Stimulated activated CD8-positive, alpha-beta memory T cell treated with anti-CD3 and anti-CD28 coated beads, Interleukin-12 subunit alpha, Interleukin-12 subunit beta, amount 100 ng/mL, for 4 hours (primary cell): ENCODE measurements around the gene CRELD2.

Source experiments
- DNase-seq: peaks from one replicate; pipeline ENCODE4 v3.0.0-alpha.2; 2020; ENCODE audit warnings: low read depth

The CRELD2 gene

GRCh38 chr22:49917974-49918910, at the start of gene CRELD2, which contains the start of gene ALG12:
Gene CRELD2, plus strand, starts transcription at chr22:49918634. Its CDS starts 136 bp downstream, at chr22:49918770.
Gene ALG12, minus strand, starts transcription at chr22:49918438. Its CDS starts 4,673 bp downstream, at chr22:49913765.
- peak; percentile 96 for DNase-seq

GRCh38 chr22:49869086-49869830, 49.2 kb upstream of the CRELD2 start:
- no peak for DNase-seq

- no peak for DNase-seq
Observed at GRCh38 chr22:49869845-49870712, 48.4 kb upstream of the CRELD2 start.

GRCh38 chr22:49871482-49871881, 47.0 kb upstream of the CRELD2 start:
- DNase-seq = no peak

- DNase-seq = no peak
Observed at GRCh38 chr22:49872347-49872746, 46.1 kb upstream of the CRELD2 start.

- DNase-seq = no peak
Observed at GRCh38 chr22:49873228-49873940, 45.0 kb upstream of the CRELD2 start.

GRCh38 chr22:49877642-49878041, 40.8 kb upstream of the CRELD2 start:
- no peak for DNase-seq

GRCh38 chr22:49878206-49878605, 40.2 kb upstream of the CRELD2 start:
- no peak for DNase-seq

- no peak for DNase-seq
Observed at GRCh38 chr22:49879871-49880270, 38.6 kb upstream of the CRELD2 start.

- DNase-seq = no peak
Observed at GRCh38 chr22:49880281-49880680, 38.2 kb upstream of the CRELD2 start.

GRCh38 chr22:49881856-49882255, 36.6 kb upstream of the CRELD2 start:
- no peak for DNase-seq

GRCh38 chr22:49882519-49883293, 35.7 kb upstream of the CRELD2 start:
- no peak for DNase-seq

GRCh38 chr22:49883294-49883640, 35.2 kb upstream of the CRELD2 start:
- DNase-seq = no peak

GRCh38 chr22:49884075-49884474, 34.4 kb upstream of the CRELD2 start:
- DNase-seq = no peak

GRCh38 chr22:49884503-49885260, 33.8 kb upstream of the CRELD2 start:
- DNase-seq = no peak

GRCh38 chr22:49885281-49885680, 33.2 kb upstream of the CRELD2 start:
- no peak for DNase-seq

- DNase-seq = no peak
Observed at GRCh38 chr22:49885881-49886280, 32.6 kb upstream of the CRELD2 start.

GRCh38 chr22:49886346-49887063, 31.9 kb upstream of the CRELD2 start:
- no peak for DNase-seq

- DNase-seq = no peak
Observed at GRCh38 chr22:49887064-49887451, 31.4 kb upstream of the CRELD2 start.
